ENCODE measurements around the gene MYRIP.

MYRIP gene

GRCh38 chr3:39941931-39942330 lies 132.5 kb downstream of the MYRIP start:
- no peak for DNase-seq (ENCODE audit: low read depth in 2 of 2)
- no peak overlapping the region for H3K4me3 ChIP-seq (replicated peaks in 1 of 2; ENCODE audit: low read depth in 2 of 2, low read length in 2 of 2)
- no peak for TF ChIP-seq CTCF (IDR thresholded peaks at IDR 0.05; ENCODE audit: low read depth, low read length)

- DNase-seq (ENCODE audit: low read depth in 2 of 2): peak; percentile 9 to 69
- TF ChIP-seq CTCF (IDR thresholded peaks at IDR 0.05; ENCODE audit: low read depth, low read length): no peak
- no peak overlapping the region for H3K4me3 ChIP-seq (replicated peaks in 1 of 2; ENCODE audit: low read depth in 2 of 2, low read length in 2 of 2)
These were observed 151.2 kb downstream of the MYRIP start for GRCh38 chr3:39960515-39961191.

GRCh38 chr3:39961230-39961629 lies 151.8 kb downstream of the MYRIP start:
- peak in 1 of 2 donors; percentile 36 for DNase-seq (ENCODE audit: low read depth in 2 of 2)
- no peak overlapping the region for H3K4me3 ChIP-seq (replicated peaks in 1 of 2; ENCODE audit: low read depth in 2 of 2, low read length in 2 of 2)
- no peak for TF ChIP-seq CTCF (IDR thresholded peaks at IDR 0.05; ENCODE audit: low read depth, low read length)

- no peak for TF ChIP-seq CTCF (IDR thresholded peaks at IDR 0.05; ENCODE audit: low read depth, low read length)
- no peak overlapping the region for H3K4me3 ChIP-seq (replicated peaks in 1 of 2; ENCODE audit: low read depth in 2 of 2, low read length in 2 of 2)
- peak; percentile 10 to 70 for DNase-seq (ENCODE audit: low read depth in 2 of 2)
These were observed 153.2 kb downstream of the MYRIP start for GRCh38 chr3:39962581-39962980.

- no peak for TF ChIP-seq CTCF (IDR thresholded peaks at IDR 0.05; ENCODE audit: low read depth, low read length)
- no peak for DNase-seq (ENCODE audit: low read depth in 2 of 2)
- no peak overlapping the region for H3K4me3 ChIP-seq (replicated peaks in 1 of 2; ENCODE audit: low read depth in 2 of 2, low read length in 2 of 2)
These were observed 156.1 kb downstream of the MYRIP start for GRCh38 chr3:39965461-39965860.

- TF ChIP-seq CTCF (IDR thresholded peaks at IDR 0.05; ENCODE audit: low read depth, low read length): no peak
- H3K4me3 ChIP-seq (replicated peaks in 1 of 2; ENCODE audit: low read depth in 2 of 2, low read length in 2 of 2): no peak overlapping the region
- peak in 1 of 2 donors; percentile 20 for DNase-seq (ENCODE audit: low read depth in 2 of 2)
These were observed 156.6 kb downstream of the MYRIP start for GRCh38 chr3:39965997-39966396.

GRCh38 chr3:39970982-39971381 lies 161.6 kb downstream of the MYRIP start:
- no peak overlapping the region for H3K4me3 ChIP-seq (replicated peaks in 1 of 2; ENCODE audit: low read depth in 2 of 2, low read length in 2 of 2)
- TF ChIP-seq CTCF (IDR thresholded peaks at IDR 0.05; ENCODE audit: low read depth, low read length): no peak
- DNase-seq (ENCODE audit: low read depth in 2 of 2): no peak

Measured in cardiac fibroblast (primary cell).